GM10847 (cell line): ENCODE results near the gene CPSF4L.

Experiments
- POLR2A ChIP-seq: IDR thresholded peaks from 2 replicates; pipeline ENCODE4 v1.6.1; 2011; ENCODE audit not compliant: insufficient read length; ENCODE audit errors: extremely low read depth

CPSF4L gene

GRCh38 chr17:73281928-73282327, 20.2 kb upstream of the CPSF4L start:
- TF ChIP-seq POLR2A, result no peak

DNA sequence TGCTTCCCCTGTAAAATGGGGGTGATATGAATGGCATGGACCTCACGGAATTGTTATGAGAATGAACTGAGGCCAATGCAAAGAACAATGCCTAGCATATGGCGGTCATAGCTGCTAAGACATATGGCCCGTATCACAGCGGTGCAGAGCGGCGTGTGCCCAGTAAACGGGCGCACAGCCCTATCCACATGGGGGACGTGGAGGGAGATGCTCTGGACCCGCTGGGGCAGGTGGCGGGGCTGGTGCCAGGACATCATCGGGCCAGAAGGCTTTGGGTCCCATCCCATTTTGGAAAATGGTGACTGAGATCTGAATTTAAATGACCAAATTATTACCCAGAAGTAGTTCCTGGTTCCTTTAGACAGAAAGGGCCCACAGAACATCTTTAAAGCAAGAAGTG, 18.5 kb upstream of the CPSF4L start:
- TF ChIP-seq POLR2A, result no peak

- no peak for TF ChIP-seq POLR2A
These were observed 18.0 kb upstream of the CPSF4L start for GRCh38 chr17:73279704-73280103.

DNA sequence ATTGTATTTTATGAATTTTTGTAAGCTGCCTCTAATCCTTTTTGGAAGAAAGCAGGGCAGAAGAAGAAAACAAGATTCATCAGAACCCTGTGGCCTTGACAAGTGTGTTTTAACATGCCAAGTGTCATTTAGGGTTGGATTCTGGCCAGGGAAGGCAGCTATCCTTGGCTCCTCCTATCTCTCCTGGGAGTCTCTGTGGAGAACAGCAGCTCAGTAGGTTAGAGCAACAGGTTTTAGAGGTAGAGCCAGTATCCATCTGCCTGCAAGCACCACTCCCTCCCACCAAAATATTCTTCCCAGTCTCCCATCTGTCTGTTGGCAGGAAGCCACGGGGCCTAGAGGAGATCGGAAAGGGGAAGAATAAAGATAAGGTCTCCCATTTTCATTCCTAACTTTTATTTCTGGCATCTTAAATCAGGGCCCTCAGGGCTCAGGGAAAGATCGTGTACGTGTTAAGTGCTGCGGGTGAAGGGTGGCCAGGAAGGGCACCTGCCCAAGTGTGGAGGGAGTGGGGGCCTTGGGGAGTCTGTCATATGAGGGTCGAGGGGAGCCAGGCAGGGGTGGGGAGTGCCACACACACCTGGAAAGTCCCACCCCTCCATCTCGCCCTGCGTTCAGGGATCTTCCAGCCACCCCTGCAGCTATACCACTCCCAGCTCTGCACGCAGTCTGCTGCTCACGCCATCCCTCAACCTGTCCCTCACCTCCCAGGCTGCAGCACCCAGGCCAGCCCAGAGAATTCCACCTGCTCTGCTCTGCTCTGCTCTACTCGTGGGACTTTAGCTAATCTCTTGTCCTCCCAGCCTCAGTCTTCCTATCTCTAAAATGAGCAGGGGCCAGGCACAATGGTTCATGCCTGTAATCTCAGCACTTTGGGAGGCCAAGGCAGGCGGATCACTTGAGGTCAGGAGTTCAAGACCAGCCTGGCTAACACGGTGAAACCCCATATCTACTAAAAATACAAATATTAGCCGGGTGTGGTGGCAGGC, 17.1 kb upstream of the CPSF4L start:
- no peak for TF ChIP-seq POLR2A

- TF ChIP-seq POLR2A, result no peak
These were observed 16.4 kb upstream of the CPSF4L start for GRCh38 chr17:73278049-73278464.

GRCh38 chr17:73274490-73274889, 12.8 kb upstream of the CPSF4L start:
- no peak for TF ChIP-seq POLR2A

DNA sequence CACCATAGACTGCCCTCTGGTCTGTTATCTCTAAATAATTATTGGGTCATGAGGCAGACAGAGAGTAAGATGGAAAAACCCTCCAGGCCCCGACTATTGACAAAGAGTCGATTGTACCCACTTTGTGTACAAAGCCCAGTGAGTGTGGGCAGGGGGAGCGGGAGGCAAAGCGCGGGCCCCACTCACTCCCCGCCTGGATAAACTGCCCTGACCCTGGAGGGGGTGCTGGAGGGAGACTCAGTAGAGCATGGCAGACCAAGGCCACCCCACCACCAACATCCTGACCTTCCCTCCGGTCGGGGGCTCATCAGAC, 11.2 kb upstream of the CPSF4L start:
- no peak for TF ChIP-seq POLR2A

GRCh38 chr17:73271072-73271471, 9.4 kb upstream of the CPSF4L start:
- no peak for TF ChIP-seq POLR2A

- no peak for TF ChIP-seq POLR2A
These were observed 8.1 kb upstream of the CPSF4L start for GRCh38 chr17:73269791-73270190.

DNA sequence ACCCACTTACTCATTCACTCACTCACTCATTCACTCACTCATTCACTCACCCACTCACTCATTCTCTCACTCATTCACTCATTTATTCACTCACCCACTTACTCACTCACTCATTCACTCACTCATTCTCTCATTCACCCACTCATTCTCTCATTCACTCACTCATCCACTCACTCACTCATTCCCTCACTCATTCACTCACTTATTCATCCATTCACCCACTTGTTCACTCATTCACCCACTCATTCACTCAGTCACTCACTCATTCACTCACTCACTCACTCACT, 7.6 kb upstream of the CPSF4L start:
- TF ChIP-seq POLR2A, result no peak

- no peak for TF ChIP-seq POLR2A
These were observed 7.1 kb upstream of the CPSF4L start for GRCh38 chr17:73268582-73269328.

- TF ChIP-seq POLR2A, result no peak
These were observed 6.2 kb upstream of the CPSF4L start for GRCh38 chr17:73267648-73268537.

DNA sequence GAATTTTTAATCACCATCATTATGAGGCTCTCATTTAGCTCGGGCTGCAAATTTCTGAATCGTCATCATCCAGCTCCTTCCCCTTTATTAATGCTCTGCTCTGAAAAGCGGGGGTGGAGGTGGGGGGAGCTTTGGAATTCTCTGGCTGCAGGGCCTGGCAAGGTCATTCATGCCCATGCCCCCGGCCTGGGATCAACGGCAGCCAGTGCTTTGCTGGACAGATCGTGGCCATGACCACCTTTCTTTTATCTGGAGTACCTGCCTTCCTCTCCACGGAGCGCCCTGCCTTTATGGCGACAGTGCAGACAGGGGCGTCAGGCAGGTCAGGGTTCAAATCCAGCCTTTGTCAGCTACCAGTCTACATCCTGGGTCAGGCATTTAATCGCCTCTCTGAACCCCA, 5.1 kb upstream of the CPSF4L start:
- no peak for TF ChIP-seq POLR2A

- TF ChIP-seq POLR2A, result no peak
These were observed 4.3 kb upstream of the CPSF4L start for GRCh38 chr17:73265646-73266640.
